HG03039 (cell line): ENCODE results near the gene KMT2E.
"Not testable (repeated sequence)": the region's sequence is repeated elsewhere in the genome, so short reads cannot be mapped to it uniquely, and the experiment has no call there.

Experiments
- ATAC-seq: cut with Tn5 transposase; IDR thresholded peaks from one replicate; pipeline ENCODE4 v1.9.1; 2021; ENCODE audit warnings: mild to moderate bottlenecking, moderate library complexity; ENCODE audit not compliant: unreplicated experiment

KMT2E gene

DNA sequence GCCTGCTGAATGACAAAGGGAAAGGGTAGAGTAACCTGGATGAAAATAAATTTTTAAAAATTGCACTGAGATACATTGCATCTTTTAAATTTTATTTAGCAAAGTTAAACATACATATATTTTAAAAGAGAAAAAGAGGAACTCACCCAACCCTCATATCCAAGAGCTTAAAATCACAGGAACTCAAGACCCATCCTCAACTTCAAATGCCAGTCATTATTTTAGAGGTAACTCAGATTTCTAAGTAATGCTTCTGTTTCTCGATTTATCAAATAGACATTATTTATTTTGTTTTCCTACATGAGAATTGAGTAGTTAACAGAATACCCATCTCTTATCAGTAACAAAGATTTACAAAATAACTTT lies 32.4 kb upstream of the KMT2E start:
- no peak for ATAC-seq

DNA sequence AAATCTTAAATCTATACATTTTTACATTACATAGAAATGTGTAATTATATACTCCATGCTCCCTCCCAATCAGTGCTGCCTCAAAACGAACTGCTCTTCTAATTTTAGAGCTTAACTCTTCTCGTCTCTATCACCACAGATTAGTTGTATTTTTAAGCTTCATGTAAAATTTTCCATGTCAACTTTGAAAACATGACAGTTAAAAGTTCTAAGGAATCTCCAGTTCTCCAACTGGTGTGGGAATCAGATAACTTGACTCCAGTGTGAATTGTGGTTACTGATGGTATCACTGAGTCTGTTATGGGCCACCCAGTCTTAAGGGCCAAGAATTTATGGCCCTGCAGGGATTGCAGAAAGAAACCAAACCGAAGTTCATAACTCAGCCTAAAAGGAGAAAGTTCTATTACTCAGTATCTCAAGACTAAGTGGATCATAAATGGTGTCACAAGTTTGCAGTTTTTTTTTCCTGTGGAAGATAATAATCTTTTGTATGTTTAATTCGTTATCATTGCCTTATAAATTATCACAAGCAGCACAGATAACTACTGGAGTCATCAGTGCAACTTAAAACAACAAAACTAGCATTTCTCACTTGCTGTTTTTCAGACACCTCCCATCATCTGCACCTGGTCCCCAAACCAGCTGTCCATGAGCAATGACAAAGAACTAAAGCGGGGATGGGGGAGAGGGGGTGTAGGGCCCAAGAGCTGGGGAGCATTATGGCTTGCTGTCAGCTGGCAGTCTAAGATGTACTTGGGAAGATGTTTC lies 31.5 kb upstream of the KMT2E start:
- ATAC-seq, result no peak

- no peak for ATAC-seq
These were observed 30.9 kb upstream of the KMT2E start for GRCh38 chr7:104983076-104983577.

DNA sequence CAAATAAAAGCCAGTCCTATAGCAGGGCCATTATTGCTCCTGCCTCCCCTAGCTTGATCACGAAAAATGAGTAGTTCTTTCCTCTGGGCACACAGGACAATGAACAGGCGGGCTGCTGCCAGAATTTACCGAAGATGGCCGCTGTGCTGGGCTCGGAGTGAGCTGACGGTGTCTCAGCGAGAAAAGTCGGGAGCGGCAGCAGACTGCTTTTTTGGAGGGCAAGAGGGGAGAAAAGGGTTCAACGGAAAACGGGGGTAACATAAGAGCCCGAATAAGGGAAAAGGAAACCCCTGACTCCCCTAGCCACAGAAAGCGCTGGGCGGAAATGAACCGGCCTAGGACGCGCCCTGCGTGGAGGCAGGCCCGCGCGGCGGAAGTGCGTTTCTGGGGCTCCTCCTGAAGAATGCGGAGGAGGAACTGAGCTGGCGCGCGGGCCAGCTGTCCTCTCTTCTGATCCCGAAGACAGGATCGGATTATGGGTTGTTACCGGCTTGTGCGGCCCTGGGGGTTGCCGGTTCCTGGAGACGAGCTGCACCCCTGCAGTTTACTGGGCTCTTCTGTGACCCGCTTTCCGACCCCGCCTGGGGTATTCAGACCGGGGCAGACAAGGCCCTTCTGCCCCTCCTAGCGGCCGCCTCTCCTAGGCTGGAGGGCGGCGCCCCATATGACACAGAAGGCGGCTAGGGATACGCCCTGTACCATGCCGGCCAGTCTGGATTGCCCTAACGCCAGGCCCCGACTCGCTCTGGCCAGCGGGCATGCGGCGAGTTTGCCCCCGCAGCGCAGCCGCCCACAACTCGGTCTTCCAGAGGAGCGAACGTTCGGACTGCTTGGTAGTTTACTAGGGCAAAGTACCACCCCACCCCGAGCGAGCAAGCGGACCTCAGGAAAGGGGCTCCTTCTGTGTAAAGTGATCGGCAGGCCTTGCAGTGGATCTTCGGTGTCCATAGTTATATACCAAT lies 30.1 kb upstream of the KMT2E start:
- peak; percentile 84 for ATAC-seq

DNA sequence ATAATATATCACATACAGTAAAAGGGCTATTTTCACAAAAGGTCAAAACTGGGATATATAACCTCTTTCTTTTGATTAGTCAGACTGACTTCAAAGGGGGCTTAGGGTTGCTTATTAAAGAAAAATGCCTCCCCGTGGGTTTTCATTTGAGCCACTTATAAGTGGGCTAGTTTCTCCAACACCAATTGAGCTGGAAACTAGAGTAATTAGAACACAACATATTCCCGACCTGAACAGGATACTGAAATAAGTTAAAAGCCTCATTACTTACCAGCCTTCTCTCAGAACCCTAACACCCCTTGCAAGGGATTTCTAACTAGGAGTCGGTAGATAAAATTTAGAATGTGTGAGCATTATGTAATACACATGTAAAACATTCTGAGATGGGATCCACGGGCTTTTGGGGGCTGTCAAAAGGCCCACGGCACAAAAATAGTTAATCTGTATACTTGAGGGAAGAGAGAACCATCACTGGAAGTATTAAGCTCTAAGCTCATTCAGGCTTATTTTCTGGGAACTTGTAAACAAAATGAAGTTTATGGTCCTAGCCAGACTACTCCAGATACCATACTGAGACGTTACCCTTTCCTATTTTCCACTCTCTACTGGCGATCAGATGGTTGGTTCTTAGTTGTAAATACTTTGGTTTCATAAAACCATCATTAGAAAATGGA lies 29.3 kb upstream of the KMT2E start:
- ATAC-seq, result no peak

GRCh38 chr7:104985259-104985617 lies 28.8 kb upstream of the KMT2E start:
- ATAC-seq, result no peak

- ATAC-seq, result no peak
These were observed 27.3 kb upstream of the KMT2E start for GRCh38 chr7:104986628-104987259.

GRCh38 chr7:104987403-104987802 lies 26.6 kb upstream of the KMT2E start:
- not testable (repeated sequence) for ATAC-seq

DNA sequence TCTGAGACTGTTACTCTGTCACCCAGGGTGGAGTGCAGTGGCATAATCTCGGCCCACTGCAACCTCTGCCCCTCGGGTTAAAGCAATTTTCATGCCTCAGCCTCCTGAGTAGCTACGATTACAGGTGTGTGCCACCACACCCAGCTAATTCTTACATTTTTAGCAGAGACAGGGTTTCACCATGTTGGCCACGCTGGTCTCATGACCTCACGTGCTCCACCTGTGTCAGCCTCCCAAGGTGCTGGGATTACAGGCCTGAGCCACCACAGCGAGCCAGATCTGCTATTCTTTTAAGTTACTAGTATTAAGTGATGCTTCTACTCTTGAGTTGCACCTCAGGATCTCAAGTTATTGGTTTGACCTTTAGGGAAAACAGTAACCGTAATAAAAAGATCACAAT lies 23.0 kb upstream of the KMT2E start:
- no peak for ATAC-seq

- no peak for ATAC-seq
These were observed 21.7 kb upstream of the KMT2E start for GRCh38 chr7:104992306-104992705.

DNA sequence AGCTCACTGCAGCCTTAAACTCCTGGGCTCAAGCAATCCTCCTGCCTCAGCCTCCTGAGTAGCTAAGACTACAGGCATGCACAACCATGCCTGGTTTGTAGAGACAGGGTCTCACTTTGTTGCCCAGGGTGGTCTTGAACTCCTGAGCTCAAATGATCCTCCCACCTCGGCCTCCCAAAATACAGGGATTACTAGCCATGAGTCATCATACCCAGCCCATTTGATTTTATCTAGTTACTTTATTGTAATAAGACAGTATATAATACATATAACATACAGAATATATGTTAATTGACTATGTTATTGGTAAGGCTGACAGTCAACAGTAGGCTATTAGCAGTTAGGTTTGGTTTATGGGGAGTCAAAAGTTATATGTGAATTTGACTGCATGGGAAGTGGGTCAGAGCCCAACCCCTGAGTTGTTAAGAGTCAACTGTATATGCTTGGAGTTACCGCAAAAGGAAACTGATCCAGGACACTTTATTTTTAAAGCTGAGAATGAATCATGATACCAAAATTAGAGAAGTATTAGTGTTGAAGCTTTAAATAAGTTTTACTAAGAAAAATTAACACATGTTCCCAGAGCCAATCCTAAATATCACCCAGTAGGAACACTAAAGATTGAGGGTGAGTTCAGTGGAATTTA lies 20.7 kb upstream of the KMT2E start:
- ATAC-seq, result no peak

DNA sequence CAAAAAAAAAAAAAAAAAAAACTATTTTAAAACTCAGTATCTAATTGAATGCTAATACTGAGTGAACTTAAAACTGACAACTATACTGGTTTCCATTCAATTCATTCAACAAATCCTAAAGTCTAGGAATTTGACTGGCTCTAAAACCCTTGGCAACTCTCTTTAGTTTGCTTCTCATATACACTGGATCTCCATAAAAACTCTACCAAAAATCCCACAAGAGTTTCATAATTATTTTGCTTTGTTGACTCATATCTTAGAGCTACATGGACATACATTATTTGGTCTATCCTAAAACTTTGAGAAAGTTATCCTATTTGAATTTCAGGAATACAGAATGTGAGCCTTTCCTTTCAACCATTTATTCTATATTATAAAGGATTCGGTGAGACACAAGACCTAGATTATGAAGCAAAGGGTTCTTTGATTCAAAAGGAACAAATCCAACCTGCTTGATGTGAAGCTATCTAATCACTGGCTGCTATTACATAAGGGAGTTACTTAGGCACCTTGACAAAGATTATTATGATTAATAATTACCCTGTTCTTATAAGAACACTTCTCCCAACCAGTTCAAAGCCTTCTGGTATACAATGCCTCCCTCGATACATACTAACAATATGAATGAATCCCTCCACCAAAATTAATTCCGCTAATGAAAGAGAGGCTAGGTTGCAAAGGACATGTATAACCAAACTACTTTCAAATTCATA lies 15.8 kb upstream of the KMT2E start:
- ATAC-seq, result no peak

DNA sequence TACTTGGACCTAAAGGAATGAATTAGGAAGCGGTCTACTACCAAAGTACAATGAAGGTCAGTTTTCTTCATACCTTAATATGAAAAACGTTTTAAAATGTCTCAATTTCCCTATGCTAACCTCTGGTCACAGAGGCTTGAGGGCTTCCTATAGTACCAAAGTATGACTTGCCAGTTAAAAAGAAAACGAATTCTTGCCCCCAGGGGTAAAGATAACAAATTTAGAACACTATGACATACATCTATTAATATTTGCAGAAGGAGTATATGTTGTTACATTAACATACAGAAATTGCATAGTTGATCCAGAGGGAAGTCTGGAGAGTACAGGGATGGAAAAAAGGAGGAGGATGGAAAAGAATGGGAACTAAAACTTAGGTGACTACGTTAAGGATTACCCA lies 13.8 kb upstream of the KMT2E start:
- no peak for ATAC-seq

GRCh38 chr7:105000927-105001336 lies 13.1 kb upstream of the KMT2E start:
- ATAC-seq, result no peak

- no peak for ATAC-seq
These were observed 12.3 kb upstream of the KMT2E start for GRCh38 chr7:105001652-105002184.

- ATAC-seq, result no peak
These were observed 10.7 kb upstream of the KMT2E start for GRCh38 chr7:105003275-105003674.

DNA sequence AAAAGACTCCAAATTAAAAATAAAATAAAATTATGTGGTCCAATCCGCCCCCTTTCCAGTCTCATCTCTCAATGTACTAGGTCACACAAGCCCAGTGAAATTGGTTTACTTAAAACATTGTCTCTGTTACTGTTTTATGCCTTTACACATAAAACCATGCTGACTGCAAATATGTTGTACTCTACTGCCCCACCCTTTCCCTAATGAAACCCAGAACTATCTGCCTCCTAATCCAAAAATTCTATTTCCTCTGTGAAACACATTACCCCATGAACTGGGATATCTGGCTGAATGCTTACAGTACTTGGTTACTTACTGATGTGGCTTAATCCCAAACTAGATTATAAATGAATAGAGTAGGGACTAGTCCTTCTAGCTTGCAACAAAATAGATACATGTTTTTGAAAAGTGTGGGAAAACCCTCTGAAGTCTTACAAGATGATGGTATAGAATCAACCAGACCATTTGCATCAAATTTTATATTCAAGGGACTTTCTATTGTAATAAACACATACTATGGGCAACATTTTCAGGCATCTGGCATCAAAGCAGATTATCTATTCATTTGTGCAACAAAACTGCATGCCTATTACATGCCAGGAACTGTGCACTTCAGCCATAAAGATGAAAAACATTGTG lies 10.0 kb upstream of the KMT2E start:
- no peak for ATAC-seq

GRCh38 chr7:105005006-105005405 lies 9.0 kb upstream of the KMT2E start:
- not testable (repeated sequence) for ATAC-seq

DNA sequence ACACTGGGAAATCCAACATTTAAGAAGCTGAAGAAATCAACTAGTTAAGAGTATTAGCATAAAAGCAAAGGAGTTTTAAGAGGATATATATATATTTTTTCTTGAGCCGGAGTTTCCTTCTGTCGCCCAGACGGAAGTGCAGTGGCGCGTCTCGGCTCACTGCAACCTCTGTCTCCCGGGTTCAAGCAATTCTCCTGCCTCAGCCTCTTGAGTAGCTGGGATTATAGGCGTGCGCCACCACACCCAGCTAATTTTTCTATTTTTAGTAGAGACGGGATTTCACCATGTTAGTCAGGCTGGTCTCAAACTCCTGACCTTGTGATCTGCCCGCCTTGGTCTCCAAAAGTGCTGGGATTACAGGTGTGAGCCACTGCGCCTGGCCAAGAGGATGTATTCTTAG lies 8.5 kb upstream of the KMT2E start:
- not testable (repeated sequence) for ATAC-seq
